Activated T-cell treated with anti-CD3 and anti-CD28 coated beads for 48 hours (primary cell): ENCODE measurements around the gene SIT1.

Experiments used
- DNase-seq: peaks from one replicate; pipeline ENCODE4 v3.0.0-alpha.2; 2020; ENCODE audit warnings: low read depth

The SIT1 gene

GRCh38 chr9:35606138-35606504 is 44.6 kb downstream of the SIT1 start:
- DNase-seq = no peak

GRCh38 chr9:35605351-35606137 is 45.2 kb downstream of the SIT1 start:
- no peak for DNase-seq

DNA sequence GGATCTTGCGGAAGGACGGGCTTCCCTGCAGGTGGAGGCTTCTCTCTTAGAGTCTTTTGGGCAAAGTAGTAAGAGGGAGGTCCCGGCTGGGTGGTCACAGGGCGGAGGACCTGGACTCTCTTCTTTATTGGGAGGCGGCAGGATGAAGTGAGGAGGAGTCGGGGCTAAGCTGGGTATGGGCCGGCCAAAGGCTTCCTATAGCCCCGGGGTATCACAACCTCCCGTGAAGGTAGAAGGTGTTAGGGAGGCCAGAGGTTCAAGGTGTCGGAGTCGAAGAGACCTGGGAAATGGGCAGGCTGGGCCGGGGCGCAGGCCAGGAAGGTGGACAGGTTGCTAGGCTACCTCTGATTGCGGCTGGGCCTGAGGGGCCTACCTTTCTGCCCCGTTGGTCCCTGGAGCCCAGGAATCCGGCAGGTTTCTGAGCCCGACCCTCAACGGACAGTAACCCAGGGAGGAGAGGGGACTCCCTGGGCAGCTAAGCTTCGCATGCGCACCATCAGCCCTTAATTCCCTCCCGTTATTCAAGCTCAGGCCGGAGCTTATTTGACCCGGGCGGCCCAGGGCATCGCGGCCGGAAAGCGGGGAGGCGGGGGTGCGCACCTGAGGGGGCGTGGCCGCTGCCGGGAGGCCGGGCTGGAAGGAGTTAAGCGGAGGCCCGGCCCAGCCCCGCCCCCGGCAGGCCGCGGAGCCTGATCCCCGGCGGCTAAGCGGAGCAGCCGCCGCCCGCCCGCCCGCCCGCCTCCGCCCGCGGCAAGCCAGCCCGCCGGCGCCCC is 46.0 kb downstream of the SIT1 start, which contains the start of gene TESK1:
Gene TESK1, plus strand, starts transcription at position 685 of the 773 bp plus-strand sequence. CDS start 358 bp downstream, outside the sequence.
- peak; percentile 85 for DNase-seq

DNA sequence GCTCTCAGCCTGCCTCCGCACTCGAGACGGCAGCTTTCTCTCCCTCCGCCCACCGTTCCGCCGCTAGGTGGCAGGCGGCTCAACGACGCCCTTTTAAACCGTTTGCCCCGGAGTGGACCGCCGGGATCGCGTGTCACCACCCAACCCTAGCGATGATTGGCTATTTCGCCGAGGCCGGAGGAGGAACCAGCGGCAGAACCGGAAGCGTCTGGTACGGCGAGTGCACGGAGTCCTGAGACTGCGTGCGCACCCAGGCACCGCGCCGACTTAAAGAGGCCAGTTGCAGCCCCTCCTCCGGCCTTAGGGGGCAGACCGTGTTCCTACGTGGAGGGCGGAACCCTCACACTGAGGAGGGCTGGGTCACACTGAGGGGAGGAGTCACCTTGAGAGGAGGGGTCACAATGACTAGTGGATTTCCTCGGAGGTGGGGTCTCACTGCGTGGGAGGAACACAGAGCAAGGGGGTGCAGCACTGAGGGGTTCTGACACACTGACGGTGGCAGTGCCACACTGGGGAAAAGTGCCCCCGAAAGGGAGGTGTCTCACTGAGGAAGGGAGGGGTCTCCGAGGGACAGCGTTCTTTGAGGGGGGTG is 46.6 kb downstream of the SIT1 start:
- DNase-seq = peak; percentile 99

DNA sequence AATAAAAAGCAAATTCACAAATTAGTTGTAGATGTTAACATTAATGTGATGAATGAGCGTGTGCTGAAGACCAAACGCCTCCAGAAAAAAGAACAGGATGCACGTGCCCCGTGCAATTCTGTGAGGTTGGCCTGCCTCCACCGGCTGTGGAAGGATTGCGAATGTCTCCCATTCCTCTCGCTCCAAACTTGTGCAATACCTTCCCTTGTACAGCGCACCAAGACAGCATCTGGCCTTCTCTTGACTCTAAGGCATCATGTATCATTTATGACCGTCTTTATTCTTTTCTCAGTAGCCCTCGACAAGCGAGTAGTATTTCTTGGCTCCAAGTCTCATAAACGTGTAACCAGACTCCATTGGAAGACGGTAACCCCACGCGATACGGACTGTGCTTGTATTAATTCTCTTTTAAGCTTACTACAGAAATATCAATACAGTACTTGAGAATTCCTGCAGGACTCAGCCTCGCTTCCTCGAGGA is 47.2 kb downstream of the SIT1 start:
- DNase-seq = no peak

DNA sequence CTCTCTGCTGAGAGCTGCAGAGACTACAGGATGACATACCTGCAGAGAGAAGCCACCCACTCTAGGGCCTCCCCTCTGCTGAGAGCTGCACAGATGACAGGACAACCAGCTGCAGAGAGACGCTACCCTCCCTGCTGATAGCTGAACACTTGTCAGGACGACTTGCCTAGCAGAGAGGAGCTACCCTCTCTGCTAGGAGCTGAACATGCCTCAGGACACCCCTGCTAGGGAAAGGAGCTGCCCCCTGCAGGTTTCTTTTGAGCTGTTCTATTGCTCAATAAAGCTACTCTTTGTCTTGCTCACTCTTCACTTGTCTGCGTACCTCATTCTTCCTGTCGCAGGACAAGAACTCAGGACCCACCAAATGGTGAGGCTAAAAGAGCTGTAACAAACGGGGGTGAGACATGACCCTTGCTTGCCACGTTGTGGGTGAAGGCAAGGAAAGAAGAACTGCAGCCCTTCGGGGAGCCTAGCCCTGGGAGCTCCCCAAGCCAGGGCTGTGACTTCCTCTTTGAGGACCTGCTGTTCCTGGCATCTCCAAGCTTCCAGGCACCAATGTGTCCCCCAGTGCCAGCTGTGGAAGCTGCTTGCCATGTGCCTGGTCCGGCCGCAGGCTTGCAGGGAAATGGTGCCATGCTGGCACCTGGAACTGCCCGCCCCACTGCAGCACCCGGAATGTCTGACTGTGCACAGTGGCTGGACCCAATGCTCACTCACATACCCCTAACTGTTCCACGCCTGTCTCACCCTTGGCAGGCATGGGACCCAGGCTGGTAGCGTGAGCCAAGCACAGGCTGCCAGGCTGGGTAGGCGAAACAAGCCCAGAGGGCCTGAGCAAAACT is 50.7 kb downstream of the SIT1 start:
- no peak for DNase-seq
